ENCODE results near the gene PLA2G10. TPM values are rescaled to one million over a fixed set of nuclear protein-coding genes. Genes with fewer than 3 reads are reported as not detected.

The PLA2G10 gene
- total and polyA plus RNA-seq, 2 of the 13 experiments (the other 11 are each of a cell fraction or from before 2014, with no cell fraction given): not detected

- peak; percentile 86; the same call in 1 of the 2 replicates for TF ChIP-seq ZNF766 (CRISPR knock-in tag; IDR thresholded peaks at IDR 0.05; ENCODE audit: borderline replicate concordance)
- TF ChIP-seq ETV5 (CRISPR knock-in tag; IDR thresholded peaks at IDR 0.05; ENCODE audit: borderline replicate concordance): peak; percentile 91
- no peak for TF ChIP-seq NCOA1 (CRISPR knock-in tag; IDR thresholded peaks at IDR 0.05)
- TF ChIP-seq ZNF264 (CRISPR knock-in tag; IDR thresholded peaks at IDR 0.05): 0 out of 2 replicates have a peak, but pooled peaks have one; percentile 39
- TF ChIP-seq PAX8 (CRISPR knock-in tag; IDR thresholded peaks at IDR 0.05; ENCODE audit: borderline replicate concordance): peak; percentile 94; the same call in 1 of the 2 replicates
- no peak for TF ChIP-seq ZNF775 (CRISPR knock-in tag; IDR thresholded peaks at IDR 0.05; ENCODE audit: borderline replicate concordance)
- 0 out of 2 replicates have a peak, but pooled peaks have one; percentile 61 for TF ChIP-seq NKX3-1 (CRISPR knock-in tag; IDR thresholded peaks at IDR 0.05)
- no peak; the same call in none of the 2 replicates for TF ChIP-seq ZNF331 (CRISPR knock-in tag; IDR thresholded peaks at IDR 0.05)
- TF ChIP-seq KLF12 (CRISPR knock-in tag; IDR thresholded peaks at IDR 0.05; ENCODE audit: borderline replicate concordance): peak; percentile 65; the same call in 1 of the 2 replicates
- TF ChIP-seq BRD4 (CRISPR knock-in tag; IDR thresholded peaks at IDR 0.05): peak; percentile 81; the same call in 1 of the 2 replicates
- no peak for TF ChIP-seq SRSF9 (IDR thresholded peaks at IDR 0.05; ENCODE audit: borderline replicate concordance, insufficient read depth, low read depth, low read length, poor library complexity, severe bottlenecking)
- TF ChIP-seq ZFAT (CRISPR knock-in tag; conservative IDR thresholded peaks at IDR 0.05): peak; percentile 75
- peak; percentile 99 for TF ChIP-seq ZSCAN21 (CRISPR knock-in tag; IDR thresholded peaks at IDR 0.05; ENCODE audit: borderline replicate concordance)
- peak; percentile 94 for TF ChIP-seq MAZ (IDR thresholded peaks at IDR 0.05; ENCODE audit: borderline replicate concordance, low read depth, low read length)
- peak; percentile 81; the same call in 1 of the 2 replicates for TF ChIP-seq MAZ (CRISPR knock-in tag; IDR thresholded peaks at IDR 0.05; ENCODE audit: low read depth)
- peak; percentile 94; the same call in 1 of the 2 replicates for TF ChIP-seq MTF2 (CRISPR knock-in tag; IDR thresholded peaks at IDR 0.05; ENCODE audit: borderline replicate concordance)
- TF ChIP-seq, protein P1, sequence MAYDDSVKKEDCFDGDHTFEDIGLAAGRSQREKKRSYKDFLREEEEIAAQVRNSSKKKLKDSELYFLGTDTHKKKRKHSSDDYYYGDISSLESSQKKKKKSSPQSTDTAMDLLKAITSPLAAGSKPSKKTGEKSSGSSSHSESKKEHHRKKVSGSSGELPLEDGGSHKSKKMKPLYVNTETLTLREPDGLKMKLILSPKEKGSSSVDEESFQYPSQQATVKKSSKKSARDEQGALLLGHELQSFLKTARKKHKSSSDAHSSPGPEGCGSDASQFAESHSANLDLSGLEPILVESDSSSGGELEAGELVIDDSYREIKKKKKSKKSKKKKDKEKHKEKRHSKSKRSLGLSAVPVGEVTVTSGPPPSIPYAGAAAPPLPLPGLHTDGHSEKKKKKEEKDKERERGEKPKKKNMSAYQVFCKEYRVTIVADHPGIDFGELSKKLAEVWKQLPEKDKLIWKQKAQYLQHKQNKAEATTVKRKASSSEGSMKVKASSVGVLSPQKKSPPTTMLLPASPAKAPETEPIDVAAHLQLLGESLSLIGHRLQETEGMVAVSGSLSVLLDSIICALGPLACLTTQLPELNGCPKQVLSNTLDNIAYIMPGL (CRISPR knock-in tag; IDR thresholded peaks at IDR 0.05; ENCODE audit: borderline replicate concordance in 1 of 2, low read depth in 1 of 2): peak; percentile 68 to 95; a peak in 3 of 4 replicates
- peak; percentile 67; the same call in 1 of the 2 replicates for TF ChIP-seq HNRNPL (IDR thresholded peaks at IDR 0.05; ENCODE audit: low read depth, low read length)
- peak; percentile 89 for TF ChIP-seq BORCS8-MEF2B (CRISPR knock-in tag; IDR thresholded peaks at IDR 0.05)
- TF ChIP-seq PCBP1 (IDR thresholded peaks at IDR 0.05; ENCODE audit: borderline replicate concordance, low read depth, low read length): 0 out of 2 replicates have a peak, but pooled peaks have one; percentile 69
- peak; percentile 93; the same call in 1 of the 2 replicates for TF ChIP-seq ZNF878 (CRISPR knock-in tag; IDR thresholded peaks at IDR 0.05)
- peak; percentile 75 for TF ChIP-seq MED1 (CRISPR knock-in tag; IDR thresholded peaks at IDR 0.05)
- TF ChIP-seq ZNF891 (CRISPR knock-in tag; IDR thresholded peaks at IDR 0.05): peak; percentile 92
- no peak for TF ChIP-seq USF2 (IDR thresholded peaks at IDR 0.05; ENCODE audit: low read depth, low read length)
- TF ChIP-seq USF2 (CRISPR knock-in tag; IDR thresholded peaks at IDR 0.05; ENCODE audit: borderline replicate concordance): peak; percentile 83; the same call in 1 of the 2 replicates
Observed at GRCh38 chr16:14629919-14630619, 64.0 kb downstream of the PLA2G10 start, which contains the start of gene PARN (continued).

Data from HepG2 (cell line).